GM20431 (cell line): ENCODE measurements around the gene MED1.
"Not testable (repeated sequence)": the region's sequence is repeated elsewhere in the genome, so short reads cannot be mapped to it uniquely, and the experiment has no call there.

Experiments used
- in situ Hi-C: fragments of 300-500 bp; cut with MseI, MboI; formaldehyde crosslinking; loops from one replicate; pipeline ENCODE4 v1.15.0; 2020; ENCODE audit warnings: low sequenced_read_pairs; ENCODE audit not compliant: unreplicated experiment

Gene MED1

DNA sequence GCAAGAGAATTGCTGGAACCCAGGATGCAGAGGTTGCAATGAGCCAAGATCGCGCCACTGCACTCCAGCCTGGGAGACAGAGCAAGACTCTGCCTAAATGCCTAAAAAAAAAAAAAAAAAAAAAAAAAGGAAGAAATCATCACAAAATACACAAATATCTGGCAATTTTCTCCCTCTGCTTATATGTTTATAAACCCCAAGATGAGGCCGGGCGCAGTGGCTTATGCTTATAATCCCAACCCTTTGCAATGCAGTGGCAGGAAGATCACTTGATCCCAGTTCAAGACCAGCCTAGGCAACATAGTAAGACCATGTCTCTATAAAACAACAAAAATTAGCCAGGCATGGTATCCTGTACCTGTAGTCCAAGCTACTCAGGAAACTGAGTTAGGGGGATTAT is 21.5 kb downstream of the MED1 start:
- in situ Hi-C loops, result no loop called here

GRCh38 chr17:39416141-39416540 is 34.9 kb downstream of the MED1 start:
- in situ Hi-C loops, result no loop called here

DNA sequence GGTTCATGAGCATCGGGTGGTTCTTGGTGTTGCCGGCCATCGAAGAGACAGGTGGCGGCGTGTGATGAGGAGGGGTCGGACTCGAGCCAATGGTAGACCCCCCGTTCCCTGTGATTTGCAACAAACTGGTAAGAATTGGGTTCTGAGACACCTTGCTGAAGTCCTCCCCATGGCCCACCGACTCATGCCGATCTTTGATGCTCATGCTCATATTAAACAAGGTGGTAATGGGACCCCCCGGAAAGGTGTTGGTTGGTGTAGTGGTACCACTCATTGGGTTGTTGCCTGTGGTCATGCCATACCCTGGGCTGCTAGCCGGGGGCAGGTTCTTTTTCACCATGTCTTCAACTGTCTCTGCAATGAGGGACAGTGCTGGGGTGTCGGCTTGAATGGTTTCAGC is 40.8 kb downstream of the MED1 start:
- in situ Hi-C loops, result no loop called here

- in situ Hi-C loops, result no loop called here
Observed at GRCh38 chr17:39408360-39408759, 42.7 kb downstream of the MED1 start.

- in situ Hi-C loops, result no loop called here
Observed at GRCh38 chr17:39406951-39407350, 44.1 kb downstream of the MED1 start.

GRCh38 chr17:39405436-39405835 is 45.6 kb downstream of the MED1 start:
- in situ Hi-C loops, result no loop called here

DNA sequence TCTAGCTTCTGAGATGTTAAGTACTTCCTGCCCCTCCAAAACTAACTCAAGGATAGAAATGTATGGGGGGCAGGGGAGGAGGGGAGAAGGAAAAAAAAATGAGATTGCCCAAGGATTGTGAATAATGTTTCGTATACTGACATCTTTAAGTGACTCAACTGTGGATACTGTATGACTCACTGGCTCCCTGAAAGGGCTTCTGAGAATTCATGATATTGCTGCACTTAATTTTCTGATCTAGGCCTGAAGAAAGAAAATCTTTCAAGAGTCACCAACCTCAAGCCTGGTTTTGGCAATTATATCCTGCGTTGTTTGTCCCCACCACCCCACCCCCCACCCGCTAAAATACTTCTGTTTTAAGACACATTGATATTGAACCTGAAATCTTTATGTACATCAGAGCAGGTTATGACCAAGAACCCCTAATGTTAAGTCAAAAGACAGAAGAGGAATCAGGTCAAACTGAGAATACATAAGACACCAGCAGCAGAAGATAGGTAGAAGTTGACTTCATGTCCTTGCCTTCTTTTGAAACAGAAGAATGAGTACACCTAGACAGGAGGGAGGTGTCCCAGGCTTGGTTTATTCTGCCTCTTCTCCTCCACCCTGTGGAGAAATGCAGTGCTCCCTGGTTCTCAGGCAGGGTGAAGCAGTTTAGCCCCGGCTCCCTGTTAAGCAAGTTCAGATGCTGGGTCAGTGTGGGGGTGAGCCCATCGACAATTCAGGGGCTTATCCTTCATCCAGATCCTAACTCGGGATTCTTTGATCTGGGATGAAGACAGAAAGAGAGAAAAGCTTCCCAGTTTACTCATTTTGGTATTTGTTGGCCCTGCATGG is 46.3 kb downstream of the MED1 start:
- in situ Hi-C loops, result no loop called here

- in situ Hi-C loops, result no loop called here
Observed at GRCh38 chr17:39402890-39403605, 48.0 kb downstream of the MED1 start.

DNA sequence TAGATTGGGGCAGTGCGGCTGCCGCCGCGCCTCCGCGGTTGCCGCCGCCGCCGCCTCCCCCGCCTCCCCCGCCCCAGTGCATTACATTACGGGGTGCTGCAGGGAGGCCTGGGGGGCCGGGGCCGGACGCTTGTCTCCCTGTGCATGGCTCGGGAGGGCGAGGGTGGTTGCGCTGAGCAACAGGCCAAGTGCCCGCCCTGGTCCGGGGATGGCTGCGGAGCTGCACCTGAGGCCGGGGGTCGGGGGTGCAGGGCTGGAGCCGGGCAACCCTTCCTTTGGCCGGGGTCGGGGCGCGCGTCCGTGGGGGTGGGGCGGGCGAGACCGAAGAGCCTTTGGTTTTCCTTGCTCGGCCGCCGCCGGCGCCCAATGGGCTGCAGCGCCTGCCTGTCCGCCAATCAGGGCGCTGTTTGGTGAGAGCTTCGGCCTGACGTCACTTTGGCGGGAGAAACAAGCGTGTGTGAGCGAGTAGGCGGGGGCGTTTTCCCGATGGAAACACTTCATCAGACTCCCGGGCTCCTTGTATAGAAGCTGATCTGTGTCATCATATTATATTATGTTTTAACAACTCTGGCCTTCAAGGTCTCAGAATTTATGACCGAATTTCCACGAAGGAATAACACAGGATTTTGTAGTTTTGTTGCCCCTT is 48.7 kb downstream of the MED1 start:
- in situ Hi-C loops, result no loop called here

DNA sequence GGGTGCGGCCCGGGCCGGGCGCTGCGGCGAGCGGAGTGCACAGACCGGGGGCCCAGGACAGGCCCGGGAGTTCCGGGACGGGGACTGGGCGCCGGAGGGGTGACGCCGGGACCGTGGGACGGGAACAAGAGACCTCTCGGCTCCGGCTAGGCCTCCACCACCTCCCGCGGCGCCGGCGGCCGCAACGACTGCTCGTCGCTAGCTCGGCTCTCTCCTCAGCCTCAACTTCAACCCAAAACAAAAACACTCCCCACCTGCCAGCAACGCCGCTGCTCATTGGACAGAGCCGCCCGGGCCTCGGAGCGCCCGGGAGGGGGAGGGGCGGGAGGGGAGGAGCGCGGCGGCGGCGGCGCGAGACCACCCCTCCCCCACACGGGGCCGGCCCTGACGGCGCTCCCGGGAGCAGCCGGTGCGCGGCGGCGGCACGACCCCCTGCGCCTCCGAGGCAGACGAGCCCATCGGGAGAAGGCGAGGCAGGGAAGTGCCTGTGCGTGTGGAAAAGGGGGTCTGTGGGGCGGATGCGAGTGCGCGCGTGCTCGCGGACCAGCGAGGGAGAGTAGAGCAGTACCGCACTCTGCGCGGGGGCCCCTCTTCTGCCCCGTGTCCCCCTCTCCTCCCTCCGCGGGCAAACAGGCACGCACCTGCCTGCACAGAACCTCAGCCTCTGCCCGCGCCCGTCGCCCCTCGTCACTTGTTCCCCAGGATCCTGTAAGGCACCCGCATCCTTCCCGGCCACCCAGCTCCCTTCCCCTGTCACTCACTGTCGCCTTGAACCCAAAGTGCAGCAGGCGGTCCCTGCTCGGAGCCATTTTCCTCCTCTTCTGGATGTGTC is 49.4 kb downstream of the MED1 start, which contains the start of gene FBXL20:
FBXL20 (minus strand) TSS at position 215 of the 832 bp plus-strand sequence. CDS start 224 bp downstream, outside the sequence.
- in situ Hi-C loops, result no loop called here

DNA sequence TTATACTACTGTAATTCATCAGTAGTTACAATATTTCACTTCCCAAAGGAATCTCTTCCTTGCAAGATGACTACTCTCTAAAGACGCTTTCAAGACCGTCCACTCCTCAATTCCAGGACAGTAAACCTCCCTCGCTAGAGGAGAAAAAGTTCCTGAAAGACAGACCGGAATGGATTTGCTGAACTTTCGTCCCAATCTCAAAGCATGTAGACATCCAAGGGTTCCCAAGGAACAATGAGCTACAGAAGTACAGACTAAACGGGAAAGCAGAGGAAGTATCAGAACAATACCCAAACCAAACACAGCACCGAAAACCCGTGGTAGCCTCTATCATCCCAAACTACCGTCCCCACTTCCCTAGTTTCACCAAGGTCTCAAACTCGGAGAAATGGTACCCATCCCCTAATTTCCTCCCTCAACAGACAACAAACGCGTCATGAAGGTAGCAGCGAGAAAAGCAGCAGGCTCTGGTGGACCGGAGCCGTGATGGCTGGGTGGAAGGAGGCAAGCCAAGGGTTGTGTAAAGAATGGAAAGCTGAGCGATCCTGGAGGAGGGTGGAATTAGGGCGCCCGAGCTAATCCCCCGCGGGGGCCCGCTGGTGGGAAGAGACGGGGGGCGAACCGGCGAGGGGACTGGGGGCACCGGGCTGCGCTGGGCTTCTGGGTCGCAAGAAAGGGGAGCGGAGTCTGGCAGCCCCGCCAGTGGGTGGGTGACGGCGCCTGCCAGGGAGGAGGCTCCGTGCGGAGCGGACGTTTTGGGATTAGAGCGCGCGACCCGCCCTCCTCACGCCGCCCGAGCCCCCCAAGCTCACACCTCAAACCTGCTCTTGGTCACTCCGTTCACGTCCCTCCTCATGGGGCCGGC is 50.3 kb downstream of the MED1 start:
- in situ Hi-C loops, result no loop called here

DNA sequence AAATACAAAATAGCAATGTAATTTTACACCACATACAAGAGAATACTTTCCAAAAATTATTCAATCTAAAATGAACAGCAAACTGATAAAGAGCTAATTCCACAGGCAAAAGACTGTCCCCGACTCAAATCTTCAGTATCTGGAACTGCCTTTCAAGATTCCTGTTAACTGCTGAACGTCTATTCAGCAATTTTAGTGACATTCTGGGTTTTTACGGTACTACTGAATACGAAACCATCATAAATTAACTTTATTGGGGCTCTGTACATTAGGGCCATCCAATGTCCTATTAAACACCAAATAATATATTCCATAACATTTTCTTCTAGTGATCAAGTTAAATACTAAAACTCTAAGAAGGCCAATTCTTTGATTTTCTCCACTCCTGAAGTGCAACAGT is 51.3 kb downstream of the MED1 start:
- in situ Hi-C loops, result no loop called here

GRCh38 chr17:39393736-39394135 is 57.3 kb downstream of the MED1 start:
- in situ Hi-C loops, result no loop called here

- in situ Hi-C loops, result no loop called here
Observed at GRCh38 chr17:39391448-39391847, 59.6 kb downstream of the MED1 start.

DNA sequence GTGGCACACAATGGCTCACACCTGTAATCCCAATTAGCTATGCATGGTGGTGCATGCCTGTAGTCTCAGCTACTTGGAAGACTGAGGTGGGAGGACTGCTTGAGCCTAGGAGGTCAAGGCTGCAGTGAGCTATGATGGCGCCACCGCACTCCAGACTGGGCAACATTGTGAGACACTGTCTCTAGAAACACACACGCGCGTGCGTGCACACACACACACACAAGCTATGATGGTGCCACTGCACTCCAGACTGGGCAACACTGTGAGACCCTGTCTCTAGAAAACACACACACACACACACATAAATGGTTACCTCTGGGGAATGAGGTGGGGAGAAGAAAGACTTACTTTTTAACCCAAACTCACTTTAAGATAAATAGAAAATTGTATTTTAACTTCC is 66.0 kb downstream of the MED1 start:
- in situ Hi-C loops, result no loop called here

DNA sequence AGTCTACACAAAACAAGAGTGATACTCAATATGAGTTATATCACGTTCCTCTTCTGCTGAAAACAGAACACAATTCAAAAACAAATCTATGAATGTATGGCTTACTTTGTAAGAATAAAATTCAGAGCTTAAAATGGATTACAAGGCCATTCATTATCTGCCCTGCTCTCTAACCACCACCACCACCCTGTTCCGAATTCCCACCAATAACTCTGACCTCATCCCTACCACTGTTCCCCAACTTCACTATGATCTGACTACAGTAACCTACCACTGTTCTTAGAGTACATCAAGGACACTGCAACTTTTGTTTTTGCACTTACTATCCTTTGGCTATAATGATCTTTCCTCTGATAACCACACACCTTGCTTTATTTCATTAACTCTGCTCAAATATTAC is 70.9 kb downstream of the MED1 start:
- in situ Hi-C loops, result no loop called here

DNA sequence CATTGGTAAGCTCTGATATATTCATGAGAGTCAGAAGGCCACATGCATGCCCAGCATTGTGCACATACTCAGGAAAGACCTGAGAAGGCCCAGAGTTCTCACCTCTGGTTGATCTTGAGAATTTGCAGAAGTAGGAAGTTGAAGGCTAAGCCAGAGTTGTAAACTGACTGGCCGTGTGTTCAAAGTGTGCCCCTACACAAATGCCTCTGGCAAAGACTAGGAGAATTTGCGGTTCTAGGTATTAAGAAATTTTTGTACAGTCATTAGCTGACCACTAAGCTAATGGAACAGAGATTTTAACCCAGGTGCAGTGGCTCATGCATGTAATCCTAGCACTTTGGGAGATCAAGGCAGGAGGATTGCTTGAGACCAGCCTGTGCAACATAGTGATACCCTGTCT is 74.6 kb downstream of the MED1 start:
- in situ Hi-C loops, result no loop called here

DNA sequence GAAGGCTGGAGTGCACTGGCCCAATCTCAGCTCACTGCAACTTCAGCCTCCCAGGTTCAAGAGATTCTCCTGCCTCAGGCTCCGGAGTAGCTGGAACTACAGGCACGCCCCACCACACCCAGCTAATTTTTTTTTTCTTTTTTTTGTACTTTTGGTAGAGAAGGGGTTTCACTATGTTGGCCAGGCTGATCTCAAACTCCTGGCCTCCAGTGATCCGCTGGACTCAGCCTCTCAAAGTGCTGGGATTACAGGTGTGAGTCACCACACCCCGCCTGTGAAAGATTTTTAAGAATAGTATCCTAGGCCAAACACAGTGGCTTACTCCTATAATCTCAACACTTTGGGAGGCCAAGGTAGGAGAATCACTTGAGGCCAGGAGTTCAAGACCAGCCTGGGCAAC is 83.3 kb downstream of the MED1 start:
- in situ Hi-C loops, result not testable (repeated sequence)

- in situ Hi-C loops, result no loop called here
Observed at GRCh38 chr17:39365872-39366271, 85.2 kb downstream of the MED1 start.
